Measurements from ENCODE around the gene GALNT7.

GALNT7 gene

GRCh38 chr4:173319696-173320095 is 151.1 kb downstream of the GALNT7 start:
- Histone ChIP-seq H3K27me3 (replicated peaks in 2 of 5; ENCODE audit: control insufficient read depth in 4 of 5, insufficient read depth in 5 of 5, low read length in 4 of 5) (no peaks in the 10 kb centered on the region), H3K9me3 (ENCODE audit: control extremely low read depth in 1 of 5, control insufficient read depth in 4 of 5, insufficient read depth in 2 of 5, low read depth in 1 of 5, low read length in 4 of 5) (no peaks in the 10 kb centered on the region), H3K27ac (ENCODE audit: insufficient read depth in 1 of 2, low read depth in 1 of 2, low read length in 2 of 2, poor library complexity in 1 of 2, severe bottlenecking in 2 of 2) (no peak overlapping the region), H3K4me1 (ENCODE audit: control extremely low read depth in 1 of 4, control insufficient read depth in 4 of 4, insufficient read depth in 4 of 4, low read length in 3 of 4) (no peaks in the 10 kb centered on the region), H3K4me3 (ENCODE audit: control insufficient read depth in 1 of 7, extremely low read depth in 1 of 7, insufficient read depth in 4 of 7, low read depth in 2 of 7, low read length in 6 of 7) (no peak overlapping the region), H3K36me3 (ENCODE audit: control insufficient read depth in 4 of 4, insufficient read depth in 4 of 4, low read length in 3 of 4) (peaks cover 16 to 45% (median 33%) of the 10 kb centered on the region in 4 experiments)
- WGBS (ENCODE audit: insufficient coverage), result 89% methylated on average over 1 of the region's 2 CpGs
- ChIA-PET CTCF (interaction anchor here (1.1 to 5.7 kb wide), 13 partner anchors 10 to 157 kb away, joined by 3 to 177 read pairs (median 8); partner anchors contain the start of gene HMGB2), POLR2A (interaction anchor here (0.5 kb wide), 1 partner anchor 51 kb away, joined by 3 read pairs; the partner anchor contains the start of gene SAP30)
- DNase-seq, result no peak

GRCh38 chr4:173325007-173325736 is 156.6 kb downstream of the GALNT7 start:
- POLR2A ChIA-PET, result no interaction called here
- no peak overlapping the region for H3K4me3 ChIP-seq (ENCODE audit: control insufficient read depth in 1 of 7, extremely low read depth in 1 of 7, insufficient read depth in 4 of 7, low read depth in 2 of 7, low read length in 6 of 7)
- H3K36me3 ChIP-seq (ENCODE audit: control insufficient read depth in 4 of 4, insufficient read depth in 4 of 4, low read length in 3 of 4), result peaks cover 23 to 58% (median 29%) of the 10 kb centered on the region in 4 experiments
- 100% methylated on average over 3 of the region's 5 CpGs for WGBS (ENCODE audit: insufficient coverage)
- CTCF ChIA-PET, result interaction anchor here (0.7 kb wide), 1 partner anchor 93 kb away, joined by 4 read pairs; no protein-coding TSS in a partner anchor
- no peak overlapping the region for H3K27ac ChIP-seq (ENCODE audit: insufficient read depth in 1 of 2, low read depth in 1 of 2, low read length in 2 of 2, poor library complexity in 1 of 2, severe bottlenecking in 2 of 2)
- H3K27me3 ChIP-seq (replicated peaks in 2 of 5; ENCODE audit: control insufficient read depth in 4 of 5, insufficient read depth in 5 of 5, low read length in 4 of 5), result no peaks in the 10 kb centered on the region
- no peaks in the 10 kb centered on the region for H3K4me1 ChIP-seq (ENCODE audit: control extremely low read depth in 1 of 4, control insufficient read depth in 4 of 4, insufficient read depth in 4 of 4, low read length in 3 of 4)
- DNase-seq, result no peak
- no peaks in the 10 kb centered on the region for H3K9me3 ChIP-seq (ENCODE audit: control extremely low read depth in 1 of 5, control insufficient read depth in 4 of 5, insufficient read depth in 2 of 5, low read depth in 1 of 5, low read length in 4 of 5)

- ChIA-PET CTCF (interaction anchor here (1.0 to 4.3 kb wide), 3 partner anchors 9 to 88 kb away, joined by 4 to 24 read pairs (median 4); no protein-coding TSS in a partner anchor), POLR2A (no interaction called here)
- Histone ChIP-seq H3K4me1 (ENCODE audit: control extremely low read depth in 1 of 4, control insufficient read depth in 4 of 4, insufficient read depth in 4 of 4, low read length in 3 of 4) (peaks cover 0 to 21% (median 17%) of the 10 kb centered on the region in 4 experiments), H3K36me3 (ENCODE audit: control insufficient read depth in 4 of 4, insufficient read depth in 4 of 4, low read length in 3 of 4) (peaks cover 13 to 67% (median 21%) of the 10 kb centered on the region in 4 experiments), H3K27me3 (replicated peaks in 2 of 5; ENCODE audit: control insufficient read depth in 4 of 5, insufficient read depth in 5 of 5, low read length in 4 of 5) (no peaks in the 10 kb centered on the region), H3K9me3 (ENCODE audit: control extremely low read depth in 1 of 5, control insufficient read depth in 4 of 5, insufficient read depth in 2 of 5, low read depth in 1 of 5, low read length in 4 of 5) (no peaks in the 10 kb centered on the region), H3K27ac (ENCODE audit: insufficient read depth in 1 of 2, low read depth in 1 of 2, low read length in 2 of 2, poor library complexity in 1 of 2, severe bottlenecking in 2 of 2) (no peak overlapping the region), H3K4me3 (ENCODE audit: control insufficient read depth in 1 of 7, extremely low read depth in 1 of 7, insufficient read depth in 4 of 7, low read depth in 2 of 7, low read length in 6 of 7) (no peak overlapping the region)
- DNase-seq, result no peak
- WGBS (ENCODE audit: insufficient coverage), result 95% methylated on average over 3 of the region's 5 CpGs
Observed at GRCh38 chr4:173328236-173328901, 159.8 kb downstream of the GALNT7 start.

GRCh38 chr4:173330590-173330989 is 162.0 kb downstream of the GALNT7 start:
- no peak overlapping the region for H3K4me3 ChIP-seq (ENCODE audit: control insufficient read depth in 1 of 7, extremely low read depth in 1 of 7, insufficient read depth in 4 of 7, low read depth in 2 of 7, low read length in 6 of 7)
- ChIA-PET CTCF (interaction anchor here (1.0 to 4.3 kb wide), 8 partner anchors 11 to 89 kb away, joined by 3 to 24 read pairs (median 4); no protein-coding TSS in a partner anchor), POLR2A (no interaction called here)
- no CpG with 5 or more reads among the region's 2 CpGs for WGBS (ENCODE audit: insufficient coverage)
- H3K4me1 ChIP-seq (ENCODE audit: control extremely low read depth in 1 of 4, control insufficient read depth in 4 of 4, insufficient read depth in 4 of 4, low read length in 3 of 4), result peaks cover 0 to 26% (median 21%) of the 10 kb centered on the region in 4 experiments
- no peaks in the 10 kb centered on the region for H3K27me3 ChIP-seq (replicated peaks in 2 of 5; ENCODE audit: control insufficient read depth in 4 of 5, insufficient read depth in 5 of 5, low read length in 4 of 5)
- no peak overlapping the region for H3K27ac ChIP-seq (ENCODE audit: insufficient read depth in 1 of 2, low read depth in 1 of 2, low read length in 2 of 2, poor library complexity in 1 of 2, severe bottlenecking in 2 of 2)
- peaks cover 13 to 59% (median 15%) of the 10 kb centered on the region in 4 experiments for H3K36me3 ChIP-seq (ENCODE audit: control insufficient read depth in 4 of 4, insufficient read depth in 4 of 4, low read length in 3 of 4)
- no peaks in the 10 kb centered on the region for H3K9me3 ChIP-seq (ENCODE audit: control extremely low read depth in 1 of 5, control insufficient read depth in 4 of 5, insufficient read depth in 2 of 5, low read depth in 1 of 5, low read length in 4 of 5)
- no peak for DNase-seq

- CTCF ChIA-PET, result interaction anchor here (0.9 to 4.3 kb wide), 8 partner anchors 13 to 88 kb away, joined by 3 to 24 read pairs (median 3); partner anchors contain the start of gene SAP30
- H3K27ac ChIP-seq (ENCODE audit: insufficient read depth in 1 of 2, low read depth in 1 of 2, low read length in 2 of 2, poor library complexity in 1 of 2, severe bottlenecking in 2 of 2), result peak overlapping the region; percentile 12 to 94
- H3K4me3 ChIP-seq (ENCODE audit: control insufficient read depth in 1 of 7, extremely low read depth in 1 of 7, insufficient read depth in 4 of 7, low read depth in 2 of 7, low read length in 6 of 7), result peak overlapping the region in 6 of 7 experiments; percentile 92 to 99 (median 98)
- H3K9me3 ChIP-seq (ENCODE audit: control extremely low read depth in 1 of 5, control insufficient read depth in 4 of 5, insufficient read depth in 2 of 5, low read depth in 1 of 5, low read length in 4 of 5), result no peaks in the 10 kb centered on the region
- no peaks in the 10 kb centered on the region for H3K27me3 ChIP-seq (replicated peaks in 2 of 5; ENCODE audit: control insufficient read depth in 4 of 5, insufficient read depth in 5 of 5, low read length in 4 of 5)
- WGBS (ENCODE audit: insufficient coverage), result 42% methylated on average over 6 of the region's 6 CpGs
- H3K4me1 ChIP-seq (ENCODE audit: control extremely low read depth in 1 of 4, control insufficient read depth in 4 of 4, insufficient read depth in 4 of 4, low read length in 3 of 4), result peaks cover 2 to 35% (median 27%) of the 10 kb centered on the region in 4 experiments
- POLR2A ChIA-PET, result no interaction called here
- peak in 2 of 3 donors; percentile 17 to 26 for DNase-seq
- peaks cover 11 to 52% (median 15%) of the 10 kb centered on the region in 4 experiments for H3K36me3 ChIP-seq (ENCODE audit: control insufficient read depth in 4 of 4, insufficient read depth in 4 of 4, low read length in 3 of 4)
Observed at GRCh38 chr4:173332021-173332487, 163.4 kb downstream of the GALNT7 start.

GRCh38 chr4:173332963-173333657 is 164.5 kb downstream of the GALNT7 start:
- DNase-seq, result peak in 2 of 3 donors; percentile 15 to 34
- Histone ChIP-seq H3K4me1 (ENCODE audit: control extremely low read depth in 1 of 4, control insufficient read depth in 4 of 4, insufficient read depth in 4 of 4, low read length in 3 of 4) (peaks cover 2 to 40% (median 28%) of the 10 kb centered on the region in 4 experiments), H3K36me3 (ENCODE audit: control insufficient read depth in 4 of 4, insufficient read depth in 4 of 4, low read length in 3 of 4) (peaks cover 11 to 50% (median 15%) of the 10 kb centered on the region in 4 experiments), H3K27me3 (replicated peaks in 2 of 5; ENCODE audit: control insufficient read depth in 4 of 5, insufficient read depth in 5 of 5, low read length in 4 of 5) (no peaks in the 10 kb centered on the region), H3K4me3 (ENCODE audit: control insufficient read depth in 1 of 7, extremely low read depth in 1 of 7, insufficient read depth in 4 of 7, low read depth in 2 of 7, low read length in 6 of 7) (peak overlapping the region; percentile 56 to 99 (median 98)), H3K9me3 (ENCODE audit: control extremely low read depth in 1 of 5, control insufficient read depth in 4 of 5, insufficient read depth in 2 of 5, low read depth in 1 of 5, low read length in 4 of 5) (no peaks in the 10 kb centered on the region), H3K27ac (ENCODE audit: insufficient read depth in 1 of 2, low read depth in 1 of 2, low read length in 2 of 2, poor library complexity in 1 of 2, severe bottlenecking in 2 of 2) (peak overlapping the region; percentile 83 to 94)
- 1% methylated on average over 21 of the region's 21 CpGs for WGBS (ENCODE audit: insufficient coverage)
- POLR2A ChIA-PET, result interaction anchor here (1.0 to 3.5 kb wide), 3 partner anchors 12 to 38 kb away, joined by 3 to 24 read pairs (median 5); partner anchors contain the start of gene SAP30
- CTCF ChIA-PET, result interaction anchor here (0.9 to 3.8 kb wide), 6 partner anchors 14 to 78 kb away, joined by 3 to 18 read pairs (median 3); partner anchors contain the start of gene SAP30
